Measurements from ENCODE around the gene SLC35F1.

DNA sequence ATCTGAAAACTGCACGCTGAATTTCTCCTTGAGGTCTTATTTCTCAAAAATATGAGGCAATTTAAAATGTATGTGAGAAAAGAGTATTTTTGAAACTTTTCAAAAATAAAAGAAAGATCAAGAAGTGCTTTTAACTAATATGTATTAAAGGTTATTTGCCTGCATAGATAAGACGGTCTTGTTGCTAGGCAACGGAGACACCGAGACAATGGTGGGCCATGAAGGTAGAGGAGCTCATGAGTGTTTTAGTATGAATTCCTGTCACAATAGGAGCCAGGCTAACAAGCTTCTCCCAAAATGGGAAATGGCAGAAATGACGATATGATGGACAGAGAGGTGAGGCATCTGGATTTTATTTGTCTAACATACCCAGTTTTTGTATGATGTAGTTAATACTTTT, 308.2 kb downstream of the SLC35F1 start:
- TF ChIP-seq, protein P1, sequence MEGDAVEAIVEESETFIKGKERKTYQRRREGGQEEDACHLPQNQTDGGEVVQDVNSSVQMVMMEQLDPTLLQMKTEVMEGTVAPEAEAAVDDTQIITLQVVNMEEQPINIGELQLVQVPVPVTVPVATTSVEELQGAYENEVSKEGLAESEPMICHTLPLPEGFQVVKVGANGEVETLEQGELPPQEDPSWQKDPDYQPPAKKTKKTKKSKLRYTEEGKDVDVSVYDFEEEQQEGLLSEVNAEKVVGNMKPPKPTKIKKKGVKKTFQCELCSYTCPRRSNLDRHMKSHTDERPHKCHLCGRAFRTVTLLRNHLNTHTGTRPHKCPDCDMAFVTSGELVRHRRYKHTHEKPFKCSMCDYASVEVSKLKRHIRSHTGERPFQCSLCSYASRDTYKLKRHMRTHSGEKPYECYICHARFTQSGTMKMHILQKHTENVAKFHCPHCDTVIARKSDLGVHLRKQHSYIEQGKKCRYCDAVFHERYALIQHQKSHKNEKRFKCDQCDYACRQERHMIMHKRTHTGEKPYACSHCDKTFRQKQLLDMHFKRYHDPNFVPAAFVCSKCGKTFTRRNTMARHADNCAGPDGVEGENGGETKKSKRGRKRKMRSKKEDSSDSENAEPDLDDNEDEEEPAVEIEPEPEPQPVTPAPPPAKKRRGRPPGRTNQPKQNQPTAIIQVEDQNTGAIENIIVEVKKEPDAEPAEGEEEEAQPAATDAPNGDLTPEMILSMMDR (conservative IDR thresholded peaks at IDR 0.05) = no peak
- TF ChIP-seq EZH2 (IDR thresholded peaks at IDR 0.05; ENCODE audit: low read depth) = no peak

Data from PC-9 (cell line).